SHP77 treated with DMSO at 0.1 percent for 48 hours (cell line): ENCODE measurements around the gene LDHB.
"Not testable (repeated sequence)": the region's sequence is repeated elsewhere in the genome, so short reads cannot be mapped to it uniquely, and the experiment has no call there.

Source experiments
- DNase-seq: peaks from one replicate; lab custom pipeline; 2025; lab: John Stamatoyannopoulos, UW

Gene LDHB

GRCh38 chr12:21657326-21658077 is at the start of gene LDHB:
LDHB (minus strand) TSS chr12:21657842; CDS start chr12:21654671, 3,171 bp downstream.
- DNase-seq = peak; percentile 24

DNA sequence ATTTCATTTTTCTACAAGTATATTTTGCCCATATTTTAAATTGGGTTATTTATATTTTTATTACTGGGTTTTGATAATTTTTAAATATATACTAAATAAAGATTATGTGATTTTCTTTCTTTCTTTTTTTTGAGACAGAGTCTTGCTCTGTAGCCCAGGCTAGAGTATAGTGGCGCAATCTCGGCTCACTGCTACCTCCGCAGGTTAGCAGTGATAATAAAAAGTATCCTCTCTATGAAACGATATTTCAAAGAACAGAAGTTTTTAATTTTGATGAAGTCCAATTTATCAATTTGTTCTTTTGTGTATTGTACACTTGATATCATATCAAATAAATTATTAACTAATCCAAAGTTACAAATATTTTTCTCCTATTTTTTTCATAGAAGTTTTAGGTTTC is 47.2 kb upstream of the LDHB start:
- no peak for DNase-seq

- DNase-seq = no peak
Observed at GRCh38 chr12:21699851-21700250, 42.2 kb upstream of the LDHB start.

DNA sequence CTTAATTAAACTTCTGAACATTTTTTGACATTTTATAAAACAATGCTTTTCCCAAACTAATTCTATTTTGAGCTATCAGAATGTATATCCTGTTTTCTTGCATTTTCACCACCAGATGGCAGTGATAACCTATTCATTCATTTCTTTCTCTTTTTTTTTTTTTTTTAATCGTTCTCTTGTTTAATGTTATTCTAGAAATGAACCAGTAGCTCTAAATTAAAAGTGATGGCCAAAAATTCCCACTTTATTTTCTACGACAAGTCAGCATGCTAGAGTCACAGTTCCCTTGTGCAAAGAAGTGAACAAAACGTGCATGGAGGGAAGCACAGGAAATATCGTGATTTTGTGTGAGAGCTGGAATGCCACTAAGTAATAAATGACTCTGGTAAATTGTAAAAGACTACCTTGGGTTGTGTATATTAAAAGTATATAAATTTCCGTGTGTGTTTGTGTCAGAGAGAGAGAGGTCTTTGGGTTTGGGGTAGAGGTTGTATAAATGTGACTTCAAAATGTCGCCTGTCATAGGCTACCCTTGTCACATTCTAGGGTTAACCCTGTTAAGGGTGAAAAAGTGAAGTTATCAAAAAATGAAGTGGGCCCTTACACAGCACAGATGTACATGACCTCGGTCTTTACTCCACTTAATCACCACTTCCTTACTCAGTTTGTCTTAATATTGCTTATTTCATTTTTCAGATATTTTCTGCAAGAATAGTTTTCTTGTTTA is 40.4 kb upstream of the LDHB start:
- DNase-seq = no peak

DNA sequence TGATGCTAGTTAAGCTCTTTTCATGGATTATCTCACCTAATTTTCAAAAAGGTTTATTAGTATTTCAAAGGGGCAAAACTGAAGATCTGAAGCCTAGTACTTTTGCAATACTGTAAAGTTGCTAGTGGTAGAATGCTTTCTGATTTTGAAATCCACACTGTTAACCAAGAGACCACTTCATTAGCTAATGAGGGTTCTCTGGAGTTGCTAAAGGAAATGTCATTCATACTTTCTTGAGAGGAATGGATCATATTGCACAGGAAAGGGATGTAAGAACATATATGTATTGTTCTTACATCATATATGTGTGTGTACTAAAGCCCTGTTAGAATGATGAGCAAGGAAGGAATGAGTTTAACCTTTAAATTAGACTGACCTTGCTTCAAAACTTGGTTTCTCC is 39.0 kb upstream of the LDHB start:
- no peak for DNase-seq

- DNase-seq = no peak
Observed at GRCh38 chr12:21695986-21696385, 38.3 kb upstream of the LDHB start.

GRCh38 chr12:21694660-21695059 is 37.0 kb upstream of the LDHB start:
- DNase-seq = no peak

- no peak for DNase-seq
Observed at GRCh38 chr12:21691515-21691914, 33.9 kb upstream of the LDHB start.

DNA sequence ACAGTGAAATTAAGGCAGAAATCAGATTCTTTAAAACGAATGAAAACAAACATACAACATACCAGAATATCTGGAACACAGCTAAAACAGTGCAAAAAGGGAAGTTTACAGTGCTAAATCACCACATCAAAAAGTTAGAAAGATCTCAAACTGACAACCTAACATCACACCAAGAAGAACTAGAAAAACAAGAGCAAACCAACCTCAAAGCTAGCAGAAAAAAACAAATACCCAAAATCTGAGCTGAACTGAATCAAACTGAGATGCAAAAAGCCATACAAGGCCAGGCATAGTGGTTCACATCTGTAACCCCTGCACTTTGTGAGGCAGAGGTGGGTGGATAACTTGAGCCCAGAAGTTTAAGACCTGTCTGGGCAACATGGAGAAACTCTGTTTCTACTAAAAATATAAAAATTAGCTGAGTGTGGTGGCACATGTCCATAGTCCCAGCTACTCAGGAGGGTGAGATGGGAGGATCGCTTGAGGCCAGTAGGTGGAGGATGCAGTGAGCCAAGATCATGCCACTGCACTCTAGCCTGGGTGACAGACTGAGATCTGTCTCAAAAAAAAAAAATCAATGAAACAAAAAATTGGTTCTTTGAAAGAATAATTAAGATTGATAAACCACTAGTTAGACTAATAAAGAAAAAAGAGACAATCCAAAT is 33.2 kb upstream of the LDHB start:
- no peak for DNase-seq

GRCh38 chr12:21683115-21683514 is 25.5 kb upstream of the LDHB start:
- DNase-seq = no peak

GRCh38 chr12:21678959-21679358 is 21.3 kb upstream of the LDHB start:
- no peak for DNase-seq

DNA sequence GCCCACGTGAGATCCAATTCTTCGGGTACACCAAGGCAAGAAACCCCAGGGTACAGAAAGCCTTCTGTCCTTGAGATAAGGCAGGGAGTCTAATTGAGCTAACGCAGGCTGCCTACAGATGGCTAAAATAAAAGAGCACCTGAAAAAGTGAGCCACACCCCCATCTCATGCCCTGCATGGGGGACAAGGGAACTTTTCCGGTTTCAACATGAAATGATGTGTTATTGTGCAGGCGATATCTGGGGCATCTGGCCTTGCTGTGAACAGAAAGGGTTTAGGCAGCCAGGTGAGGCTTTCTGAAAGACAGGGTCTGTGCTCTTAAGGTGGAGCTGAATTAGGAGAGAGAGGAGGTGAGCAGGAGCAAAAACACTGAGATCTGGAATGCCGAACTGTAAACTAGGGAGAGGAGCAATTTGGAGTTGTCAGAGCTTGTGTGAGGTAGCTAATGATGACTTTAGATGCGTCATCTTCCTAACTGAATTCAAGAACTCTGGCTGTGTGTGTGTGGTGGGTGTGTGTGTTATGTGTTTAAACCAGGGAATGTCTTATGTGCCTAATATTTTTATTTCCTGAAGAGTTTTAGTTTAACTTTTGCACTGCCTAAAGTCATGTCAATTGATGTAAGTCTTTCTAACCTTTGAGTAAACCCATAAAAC is 20.1 kb upstream of the LDHB start:
- DNase-seq = no peak

DNA sequence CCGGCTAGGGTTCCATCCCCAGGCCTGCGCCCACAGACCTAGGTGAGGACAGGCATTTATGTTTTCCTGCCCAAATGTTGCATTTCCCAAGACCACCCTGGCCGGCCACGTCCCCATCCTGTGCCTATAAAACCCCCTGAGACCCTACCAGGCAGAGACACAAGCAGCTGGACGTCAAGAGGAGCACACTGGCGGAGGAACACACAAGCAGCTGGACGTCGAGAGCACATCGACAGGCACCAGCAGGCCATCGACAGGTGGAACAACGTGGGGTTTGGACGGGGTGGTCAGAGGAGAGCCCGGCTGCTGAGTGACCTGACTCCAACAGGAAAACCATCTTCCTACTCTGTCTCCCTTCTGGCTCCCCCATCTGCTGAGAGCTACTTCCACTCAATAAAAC is 19.6 kb upstream of the LDHB start:
- no peak for DNase-seq

GRCh38 chr12:21676776-21677175 is 19.1 kb upstream of the LDHB start:
- DNase-seq = no peak

GRCh38 chr12:21675641-21676040 is 18.0 kb upstream of the LDHB start:
- no peak for DNase-seq

- no peak for DNase-seq
Observed at GRCh38 chr12:21675096-21675495, 17.5 kb upstream of the LDHB start.

- DNase-seq = not testable (repeated sequence)
Observed at GRCh38 chr12:21673830-21674552, 16.3 kb upstream of the LDHB start.

DNA sequence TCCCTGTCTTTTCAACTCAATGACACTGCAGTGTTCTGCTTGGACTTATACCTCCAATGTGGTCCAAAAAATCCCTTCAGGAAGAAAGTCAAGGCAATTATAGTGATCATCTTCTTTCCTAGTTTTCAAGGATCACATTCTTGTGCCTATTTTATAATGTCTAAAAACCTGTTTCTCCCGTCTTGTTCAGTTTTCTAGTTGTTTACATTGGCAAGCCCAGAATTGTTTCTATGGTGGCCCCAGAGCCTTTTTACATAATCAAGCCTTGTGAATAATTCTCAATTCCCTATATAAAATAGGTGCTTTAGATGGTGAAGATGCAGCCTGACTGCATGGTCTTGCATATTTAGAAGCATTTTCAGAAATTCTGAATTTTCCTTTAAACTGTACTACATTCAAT is 14.5 kb upstream of the LDHB start:
- DNase-seq = no peak

GRCh38 chr12:21666722-21667121 is 9.1 kb upstream of the LDHB start:
- DNase-seq = peak; percentile 28

DNA sequence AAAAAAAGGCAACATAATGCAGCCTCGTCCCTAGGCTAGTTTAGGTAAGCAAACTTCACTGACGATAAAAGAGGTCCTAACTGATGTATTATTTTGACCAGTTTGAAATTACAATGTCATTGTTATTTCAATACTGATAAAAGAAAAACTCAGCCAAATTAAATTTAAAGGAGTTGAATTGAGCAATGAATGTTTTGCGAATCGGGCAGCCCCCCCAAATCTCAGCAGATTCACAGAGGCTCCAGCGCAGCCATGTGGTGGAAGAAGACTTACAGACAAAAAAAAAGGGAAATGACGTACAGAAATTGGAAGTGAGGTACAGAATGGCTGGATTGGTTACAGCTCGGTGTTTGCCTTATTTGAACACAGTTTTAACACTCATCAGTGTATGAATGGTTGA is 8.2 kb upstream of the LDHB start:
- DNase-seq = no peak

DNA sequence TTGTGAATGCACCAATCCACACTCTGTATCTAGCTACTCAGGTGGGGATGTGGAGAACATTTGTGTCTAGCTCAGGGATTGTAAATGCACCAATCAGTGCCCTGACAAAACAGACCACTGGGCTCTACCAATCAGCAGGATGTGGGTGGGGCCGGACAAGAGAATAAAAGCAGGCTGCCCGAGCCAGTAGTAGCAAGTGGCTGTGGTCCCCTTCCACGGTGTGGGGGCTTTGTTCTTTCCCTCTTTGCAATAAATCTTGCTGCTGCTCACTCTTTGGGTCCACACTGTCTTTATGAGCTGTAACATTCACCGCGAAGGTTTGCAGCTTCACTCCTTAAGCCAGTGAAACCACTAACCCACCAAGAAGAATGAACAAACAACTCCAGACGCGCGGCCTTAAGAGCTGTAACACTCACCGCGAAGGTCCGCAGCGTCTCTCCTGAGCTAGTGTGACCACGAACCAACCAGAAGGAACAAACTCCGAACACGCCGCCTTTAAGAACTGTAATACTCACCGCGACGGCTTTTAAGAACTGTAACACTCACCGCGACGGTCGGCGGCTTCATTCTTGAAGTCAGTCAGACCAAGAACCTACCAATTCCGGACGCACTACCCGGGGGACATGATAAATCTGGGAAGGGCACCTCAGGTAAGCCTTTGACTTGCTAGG is 4.6 kb upstream of the LDHB start:
- DNase-seq = no peak
